K562 (cell line): ENCODE measurements around the gene ARID3A. TPM values are rescaled to one million over a fixed set of nuclear protein-coding genes. Genes with fewer than 3 reads are reported as not detected.
A peak's percentile ranks its signal among the peaks of the same experiment; 100 is the strongest.

Experiments used
- CBFA2T2 ChIP-seq: fragments of 450-650 bp; conservative IDR thresholded peaks from 2 replicates; pipeline ENCODE4 v1.6.1; 2017; ENCODE audit warnings: mild to moderate bottlenecking
- CEBPG ChIP-seq, 3 experiments: fragments of 200-800 bp in 1 of 3; sonication (Bioruptor generic) in 1 of 3; sonication (generic) in 1 of 3; formaldehyde crosslinking in 1 of 3; IDR thresholded peaks in 2 of 3; conservative IDR thresholded peaks in 1 of 3; 2 replicates each; pipeline versions ENCODE4 v1.6.1 to v1.8.0; 2016 to 2022; ENCODE audit warnings: missing compliant biosample characterization in 2 of 3, missing genetic modification characterization in 2 of 3, mild to moderate bottlenecking in 1 of 3, missing genetic modification reagents in 1 of 3
- DMBX1 ChIP-seq: fragments of 250-450 bp; sonication (Bioruptor Pico); IDR thresholded peaks from 2 replicates; pipeline ENCODE4 v1.8.0; 2022; ENCODE audit warnings: inconsistent platforms, mild to moderate bottlenecking, moderate library complexity, borderline replicate concordance
- L3MBTL2 ChIP-seq: fragments of 450-650 bp; IDR thresholded peaks from 2 replicates; pipeline ENCODE4 v1.6.1; 2016; ENCODE audit warnings: mild to moderate bottlenecking, moderate library complexity
- MEIS2 ChIP-seq: fragments of 450-650 bp; IDR thresholded peaks from 2 replicates; pipeline ENCODE4 v1.6.1; 2014; ENCODE audit warnings: mild to moderate bottlenecking; ENCODE audit not compliant: partially characterized antibody
- NFATC3 ChIP-seq: fragments of 450-650 bp; IDR thresholded peaks from 2 replicates; pipeline ENCODE4 v1.6.1; 2017; ENCODE audit warnings: mild to moderate bottlenecking
- POU5F1 ChIP-seq: fragments of 150-350 bp; IDR thresholded peaks from 2 replicates; pipeline ENCODE4 v1.6.1; 2014; ENCODE audit warnings: borderline replicate concordance, low read length, low read depth, mild to moderate bottlenecking; ENCODE audit not compliant: partially characterized antibody
- RAD51 ChIP-seq: fragments of 450-650 bp; IDR thresholded peaks from 2 replicates; pipeline ENCODE4 v1.7.1; 2016; ENCODE audit warnings: low read depth, mild to moderate bottlenecking, borderline replicate concordance
- SAFB ChIP-seq: fragments of 200-400 bp; formaldehyde crosslinking; IDR thresholded peaks from 2 replicates; pipeline ENCODE4 v1.6.1; 2017; ENCODE audit warnings: low read depth, low read length, borderline replicate concordance
- SMARCA5 ChIP-seq: fragments of 450-650 bp; IDR thresholded peaks from 2 replicates; pipeline ENCODE4 v1.6.1; 2016
- SRSF1 ChIP-seq: fragments of 200-400 bp; formaldehyde crosslinking; IDR thresholded peaks from 2 replicates; pipeline ENCODE4 v1.6.1; 2017; ENCODE audit warnings: mild to moderate bottlenecking, low read depth, low read length, moderate library complexity
- SRSF3 ChIP-seq: fragments of 200-400 bp; formaldehyde crosslinking; IDR thresholded peaks from 2 replicates; pipeline ENCODE4 v1.6.1; 2016; ENCODE audit warnings: mild to moderate bottlenecking, low read length, moderate library complexity; ENCODE audit not compliant: insufficient read depth
- TCF7L2 ChIP-seq: fragments of 150-350 bp; IDR thresholded peaks from 2 replicates; pipeline ENCODE4 v1.6.1; 2016; ENCODE audit warnings: low read depth, mild to moderate bottlenecking, low read length, moderate library complexity
- ZNF263 ChIP-seq: sonication (generic); formaldehyde crosslinking; IDR thresholded peaks from 2 replicates; pipeline ENCODE4 v1.8.0; 2022; ENCODE audit warnings: mild to moderate bottlenecking, missing genetic modification reagents, borderline replicate concordance
- ZNF518B ChIP-seq: fragments of 250-450 bp; sonication (Bioruptor Pico); IDR thresholded peaks from 2 replicates; pipeline ENCODE4 v1.5.0; 2021; ENCODE audit warnings: mild to moderate bottlenecking, moderate library complexity
- polyA plus RNA-seq, 8 experiments: library from polyadenylated mRNA; depleted of rRNA in 4 of 8; stranded (reverse) in 5 of 8; unstranded in 3 of 8; fragments of >200 nt; fragmentation: Nextera tagmentation in 2 of 8; fragmentation: Illumina TruSeq in 1 of 8; extraction: Ambion mirVana in 2 of 8; extraction: Trizol in 1 of 8; gene quantifications; 2 replicates each; pipeline versions ENCODE4 v1.2.1 to v1.2.3, GENCODE V29; 2011 to 2014; ENCODE audit warnings: inconsistent platforms in 1 of 8, missing spikeins in 1 of 8
- total RNA-seq, 7 experiments: library from RNA; depleted of rRNA in 6 of 7; stranded (reverse); fragments of >200 nt in 6 of 7; fragmentation: Illumina TruSeq in 2 of 7; extraction: Trizol in 2 of 7; gene quantifications; 2 replicates each; pipeline versions ENCODE4 v1.2.1 to v1.2.3, GENCODE V29; 2011 to 2021; ENCODE audit warnings: low replicate concordance in 1 of 7
- TF ChIP-seq, protein P1 (sequence below): conservative IDR thresholded peaks from 2 replicates; pipeline ENCODE4 v1.6.1; 2011; ENCODE audit warnings: low read depth, mild to moderate bottlenecking, low read length; ENCODE audit not compliant: control insufficient read depth
- TF ChIP-seq, protein P2 (sequence below): fragments of 450-650 bp; formaldehyde crosslinking; IDR thresholded peaks from 2 replicates; pipeline ENCODE4 v1.4.0; 2022; ENCODE audit warnings: mild to moderate bottlenecking, moderate library complexity
- TF ChIP-seq, protein P3 (sequence below): fragments of 450-650 bp; formaldehyde crosslinking; IDR thresholded peaks from 2 replicates; pipeline ENCODE4 v1.4.0; 2020; ENCODE audit warnings: mild to moderate bottlenecking, moderate library complexity
- TF ChIP-seq, protein P4 (sequence below): IDR thresholded peaks from 2 replicates; pipeline ENCODE4 v1.6.1; 2011; ENCODE audit not compliant: insufficient read length; ENCODE audit errors: extremely low read depth

ARID3A gene
- total and polyA plus RNA-seq, 9 of the 15 experiments (the other 6 are each of a cell fraction or from before 2014, with no cell fraction given): 1.4 to 118 (median 31.2) TPM

- TF ChIP-seq L3MBTL2 (peak; percentile 15), MEIS2 (peak; percentile 76), TCF7L2 (no peak), SRSF1 (no peak), RAD51 (peak; percentile 17; the same call in 1 of the 2 replicates), POU5F1 (peak; percentile 38), SRSF3 (no peak), ZNF518B (CRISPR knock-in tag) (no peak), NFATC3 (no peak), ZNF263 (CRISPR knock-in tag) (peak; percentile 92), CEBPG (CRISPR knock-in tag; IDR thresholded peaks at IDR 0.05) (no peak), CEBPG (tag; conservative IDR thresholded peaks at IDR 0.05 in 1 of 2, IDR thresholded peaks at IDR 0.05 in 1 of 2) (no peak), SMARCA5 (peak; percentile 87; the same call in 1 of the 2 replicates), DMBX1 (peak; percentile 64; the same call in 1 of the 2 replicates), CBFA2T2 (peak; percentile 88), SAFB (no peak)
- TF ChIP-seq, protein P1, sequence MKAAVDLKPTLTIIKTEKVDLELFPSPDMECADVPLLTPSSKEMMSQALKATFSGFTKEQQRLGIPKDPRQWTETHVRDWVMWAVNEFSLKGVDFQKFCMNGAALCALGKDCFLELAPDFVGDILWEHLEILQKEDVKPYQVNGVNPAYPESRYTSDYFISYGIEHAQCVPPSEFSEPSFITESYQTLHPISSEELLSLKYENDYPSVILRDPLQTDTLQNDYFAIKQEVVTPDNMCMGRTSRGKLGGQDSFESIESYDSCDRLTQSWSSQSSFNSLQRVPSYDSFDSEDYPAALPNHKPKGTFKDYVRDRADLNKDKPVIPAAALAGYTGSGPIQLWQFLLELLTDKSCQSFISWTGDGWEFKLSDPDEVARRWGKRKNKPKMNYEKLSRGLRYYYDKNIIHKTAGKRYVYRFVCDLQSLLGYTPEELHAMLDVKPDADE: peak; percentile 78; the same call in 1 of the 2 replicates
- TF ChIP-seq, protein P2, sequence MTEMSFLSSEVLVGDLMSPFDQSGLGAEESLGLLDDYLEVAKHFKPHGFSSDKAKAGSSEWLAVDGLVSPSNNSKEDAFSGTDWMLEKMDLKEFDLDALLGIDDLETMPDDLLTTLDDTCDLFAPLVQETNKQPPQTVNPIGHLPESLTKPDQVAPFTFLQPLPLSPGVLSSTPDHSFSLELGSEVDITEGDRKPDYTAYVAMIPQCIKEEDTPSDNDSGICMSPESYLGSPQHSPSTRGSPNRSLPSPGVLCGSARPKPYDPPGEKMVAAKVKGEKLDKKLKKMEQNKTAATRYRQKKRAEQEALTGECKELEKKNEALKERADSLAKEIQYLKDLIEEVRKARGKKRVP: peak; percentile 72
- TF ChIP-seq, protein P3, sequence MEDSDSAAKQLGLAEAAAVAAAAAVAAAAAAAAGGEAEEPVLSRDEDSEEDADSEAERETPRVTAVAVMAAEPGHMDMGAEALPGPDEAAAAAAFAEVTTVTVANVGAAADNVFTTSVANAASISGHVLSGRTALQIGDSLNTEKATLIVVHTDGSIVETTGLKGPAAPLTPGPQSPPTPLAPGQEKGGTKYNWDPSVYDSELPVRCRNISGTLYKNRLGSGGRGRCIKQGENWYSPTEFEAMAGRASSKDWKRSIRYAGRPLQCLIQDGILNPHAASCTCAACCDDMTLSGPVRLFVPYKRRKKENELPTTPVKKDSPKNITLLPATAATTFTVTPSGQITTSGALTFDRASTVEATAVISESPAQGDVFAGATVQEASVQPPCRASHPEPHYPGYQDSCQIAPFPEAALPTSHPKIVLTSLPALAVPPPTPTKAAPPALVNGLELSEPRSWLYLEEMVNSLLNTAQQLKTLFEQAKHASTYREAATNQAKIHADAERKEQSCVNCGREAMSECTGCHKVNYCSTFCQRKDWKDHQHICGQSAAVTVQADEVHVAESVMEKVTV (CRISPR knock-in tag): no peak
- TF ChIP-seq, protein P4, sequence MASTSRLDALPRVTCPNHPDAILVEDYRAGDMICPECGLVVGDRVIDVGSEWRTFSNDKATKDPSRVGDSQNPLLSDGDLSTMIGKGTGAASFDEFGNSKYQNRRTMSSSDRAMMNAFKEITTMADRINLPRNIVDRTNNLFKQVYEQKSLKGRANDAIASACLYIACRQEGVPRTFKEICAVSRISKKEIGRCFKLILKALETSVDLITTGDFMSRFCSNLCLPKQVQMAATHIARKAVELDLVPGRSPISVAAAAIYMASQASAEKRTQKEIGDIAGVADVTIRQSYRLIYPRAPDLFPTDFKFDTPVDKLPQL: no peak
These were observed 18.5 kb upstream of the ARID3A start (continued) for GRCh38 chr19:907183-907853.
